Fibroblast of lung (primary cell): ENCODE results near the gene SCN4A.

Experiments
- EZH2 ChIP-seq: IDR thresholded peaks from 2 replicates; pipeline ENCODE4 v1.5.1; 2012; ENCODE audit warnings: low read length, control low read depth, mild to moderate bottlenecking; ENCODE audit errors: missing control alignments
- TF ChIP-seq, protein P1 (sequence below), 2 donors: IDR thresholded peaks in 1 of 2; conservative IDR thresholded peaks in 1 of 2; 1 replicate in 1 of 2; 2 replicates in 1 of 2; pipeline ENCODE4 v1.5.1; 2011 to 2012; ENCODE audit warnings: low read length in 2 of 2, control low read depth in 1 of 2, inconsistent platforms in 1 of 2, low read depth in 1 of 2, mild to moderate bottlenecking in 1 of 2

DNA sequence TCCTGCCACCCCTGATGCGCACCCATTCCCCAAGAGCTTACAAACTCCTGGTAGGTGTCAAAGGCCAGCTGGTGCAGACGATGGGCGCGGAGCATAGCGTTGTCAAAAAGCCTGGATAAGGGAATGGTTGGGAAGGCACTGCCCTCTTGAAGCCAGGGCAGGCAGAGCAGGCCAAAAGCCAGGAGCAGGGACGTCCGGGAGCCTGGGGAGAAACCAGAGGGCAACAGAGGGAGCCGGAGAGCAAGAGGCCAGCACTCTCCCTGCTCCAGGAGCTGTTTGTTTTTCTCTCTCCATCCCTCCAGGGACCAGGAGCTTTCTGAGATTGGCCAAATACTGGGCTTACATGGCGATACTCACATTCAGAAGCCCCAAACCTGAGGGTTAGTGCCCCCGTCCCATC, 54.4 kb downstream of the SCN4A start:
- TF ChIP-seq, protein P1, sequence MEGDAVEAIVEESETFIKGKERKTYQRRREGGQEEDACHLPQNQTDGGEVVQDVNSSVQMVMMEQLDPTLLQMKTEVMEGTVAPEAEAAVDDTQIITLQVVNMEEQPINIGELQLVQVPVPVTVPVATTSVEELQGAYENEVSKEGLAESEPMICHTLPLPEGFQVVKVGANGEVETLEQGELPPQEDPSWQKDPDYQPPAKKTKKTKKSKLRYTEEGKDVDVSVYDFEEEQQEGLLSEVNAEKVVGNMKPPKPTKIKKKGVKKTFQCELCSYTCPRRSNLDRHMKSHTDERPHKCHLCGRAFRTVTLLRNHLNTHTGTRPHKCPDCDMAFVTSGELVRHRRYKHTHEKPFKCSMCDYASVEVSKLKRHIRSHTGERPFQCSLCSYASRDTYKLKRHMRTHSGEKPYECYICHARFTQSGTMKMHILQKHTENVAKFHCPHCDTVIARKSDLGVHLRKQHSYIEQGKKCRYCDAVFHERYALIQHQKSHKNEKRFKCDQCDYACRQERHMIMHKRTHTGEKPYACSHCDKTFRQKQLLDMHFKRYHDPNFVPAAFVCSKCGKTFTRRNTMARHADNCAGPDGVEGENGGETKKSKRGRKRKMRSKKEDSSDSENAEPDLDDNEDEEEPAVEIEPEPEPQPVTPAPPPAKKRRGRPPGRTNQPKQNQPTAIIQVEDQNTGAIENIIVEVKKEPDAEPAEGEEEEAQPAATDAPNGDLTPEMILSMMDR (conservative IDR thresholded peaks at IDR 0.05 in 1 of 2, IDR thresholded peaks at IDR 0.05 in 1 of 2; ENCODE audit: low read depth in 1 of 2, low read length in 2 of 2) = no peak
- TF ChIP-seq EZH2 = no peak
